Smooth muscle cell of the pulmonary artery (primary cell): ENCODE measurements around the gene DAP. TPM values are rescaled to one million over a fixed set of nuclear protein-coding genes. Genes with fewer than 3 reads are reported as not detected.

Experiments
- total RNA-seq: library from RNA; depleted of rRNA; stranded (reverse); fragments of >200 nt; gene quantifications from 2 replicates; pipeline ENCODE4 v1.2.3, GENCODE V29; 2014

Gene DAP, protein sequence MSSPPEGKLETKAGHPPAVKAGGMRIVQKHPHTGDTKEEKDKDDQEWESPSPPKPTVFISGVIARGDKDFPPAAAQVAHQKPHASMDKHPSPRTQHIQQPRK
- 70.2 and 79.2 TPM in 2 replicates for total RNA-seq

DNA sequence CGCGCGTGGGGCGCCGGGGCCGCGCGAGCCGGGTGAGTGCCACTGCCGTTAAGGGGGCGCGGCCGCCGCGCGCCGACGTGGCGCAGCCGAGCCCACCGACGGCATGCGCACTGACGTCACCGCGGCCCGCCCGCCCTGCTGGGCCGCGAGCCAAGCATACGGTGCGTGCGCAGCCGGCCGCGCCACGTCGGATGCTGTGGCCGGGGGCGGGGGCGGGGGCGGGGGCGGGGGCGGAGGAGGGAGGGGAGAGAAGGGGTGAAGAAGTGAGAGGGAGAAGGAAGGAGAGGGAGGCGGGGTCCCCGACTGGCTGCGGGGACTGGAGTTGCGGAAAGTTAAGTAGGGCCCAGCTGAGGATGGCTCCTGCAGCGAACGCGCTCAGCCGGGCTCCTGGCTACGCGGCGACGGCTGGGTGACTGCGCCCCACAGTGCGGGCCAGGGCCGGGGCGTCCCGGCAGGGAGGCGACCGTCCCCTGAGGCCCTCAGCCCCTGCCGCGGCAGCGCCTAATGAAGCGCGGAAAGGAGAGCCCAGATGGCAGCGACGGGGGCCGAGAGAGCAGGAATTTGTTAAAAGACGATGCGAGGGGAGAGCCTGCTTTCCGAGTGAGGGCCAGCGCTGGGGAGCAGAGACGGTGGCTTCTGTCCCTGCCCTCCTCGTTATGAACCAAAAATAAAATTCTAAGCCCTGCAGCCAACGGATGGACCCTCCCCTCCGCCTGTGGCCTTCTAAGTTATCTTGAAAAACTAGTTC lies at the start of gene DAP:
Gene DAP, minus strand, starts transcription at position 50 of the 748 bp plus-strand sequence. CDS start 166 bp downstream, outside the sequence.

Other genes starting within 250 kb of the DAP start
- 2.0 and 5.5 TPM in 2 replicates for gene ANKRD33B, start 197.2 kb downstream of the DAP start, total RNA-seq